Measurements from ENCODE around the gene BRD8.
A peak's percentile ranks its signal among the peaks of the same experiment; 100 is the strongest.
"Not testable (repeated sequence)": the region's sequence is repeated elsewhere in the genome, so short reads cannot be mapped to it uniquely, and the experiment has no call there.

BRD8 gene

GRCh38 chr5:138213161-138214029, 35.0 kb upstream of the BRD8 start, which contains the start of gene CDC23:
TSS of gene CDC23 (minus strand) at chr5:138213323. CDS start at chr5:138213312, 11 bp downstream.
- no peak for TF ChIP-seq CTCF (IDR thresholded peaks at IDR 0.05; ENCODE audit: control insufficient read depth, extremely low read depth, insufficient read depth)
- DNase-seq (ENCODE audit: low read depth) = peak; percentile 96
- peak within 1 kb of the TSS; percentile 96 for H3K4me3 ChIP-seq (ENCODE audit: low read depth, low read length)

GRCh38 chr5:138212828-138213160, 34.4 kb upstream of the BRD8 start:
- peak overlapping the region; percentile 96 for H3K4me3 ChIP-seq (ENCODE audit: low read depth, low read length)
- no peak for TF ChIP-seq CTCF (IDR thresholded peaks at IDR 0.05; ENCODE audit: control insufficient read depth, extremely low read depth, insufficient read depth)
- no peak for DNase-seq (ENCODE audit: low read depth)

DNA sequence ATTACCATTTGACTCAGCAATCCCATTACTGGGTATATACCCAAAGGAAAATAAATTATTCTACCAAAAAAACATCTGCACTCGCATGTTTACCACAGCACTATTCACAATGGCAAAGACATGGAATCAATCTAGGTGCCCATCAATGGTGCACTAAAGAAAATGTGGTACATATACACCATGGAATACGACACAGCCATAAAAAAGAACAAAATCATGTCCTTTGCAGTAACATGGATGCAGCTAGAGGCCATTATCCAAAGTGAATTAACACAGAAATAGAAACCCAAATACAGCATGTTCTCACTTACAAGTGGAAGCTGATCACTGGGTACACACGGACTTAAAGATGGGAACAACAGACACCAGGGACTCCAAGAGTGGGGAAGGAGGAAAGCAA, 32.6 kb upstream of the BRD8 start:
- TF ChIP-seq CTCF (IDR thresholded peaks at IDR 0.05; ENCODE audit: control insufficient read depth, extremely low read depth, insufficient read depth) = no peak
- no peak overlapping the region for H3K4me3 ChIP-seq (ENCODE audit: low read depth, low read length)
- no peak for DNase-seq (ENCODE audit: low read depth)

- DNase-seq (ENCODE audit: low read depth); H3K4me3 ChIP-seq (ENCODE audit: low read depth, low read length): not testable (repeated sequence)
Observed at GRCh38 chr5:138193859-138194258, 15.4 kb upstream of the BRD8 start.

- TF ChIP-seq CTCF (IDR thresholded peaks at IDR 0.05; ENCODE audit: control insufficient read depth, extremely low read depth, insufficient read depth) = no peak
- no peak for DNase-seq (ENCODE audit: low read depth)
- no peak overlapping the region for H3K4me3 ChIP-seq (ENCODE audit: low read depth, low read length)
Observed at GRCh38 chr5:138192826-138193225, 14.4 kb upstream of the BRD8 start.

DNA sequence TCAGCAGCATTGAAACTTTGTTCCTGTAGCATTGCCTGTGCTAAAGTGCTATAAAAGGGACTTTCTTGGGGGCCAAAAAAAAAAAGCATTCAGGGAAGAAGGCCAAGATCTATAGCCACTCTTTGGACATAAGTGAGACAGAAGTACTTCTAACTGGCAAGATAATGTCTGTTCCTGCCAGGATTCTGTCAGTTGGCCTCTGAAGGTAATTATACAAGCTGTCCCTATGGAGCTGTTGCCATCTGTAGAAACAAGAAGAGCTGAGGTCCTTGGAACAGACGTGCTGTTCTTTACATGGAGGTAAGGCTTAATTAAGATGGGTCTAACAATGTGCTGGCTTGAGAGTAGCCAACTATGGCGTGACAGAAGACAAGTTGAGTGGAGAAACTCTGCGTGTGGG, 10.2 kb upstream of the BRD8 start:
- TF ChIP-seq CTCF (IDR thresholded peaks at IDR 0.05; ENCODE audit: control insufficient read depth, extremely low read depth, insufficient read depth) = no peak
- no peak for DNase-seq (ENCODE audit: low read depth)
- no peak overlapping the region for H3K4me3 ChIP-seq (ENCODE audit: low read depth, low read length)

GRCh38 chr5:138186002-138186447, 7.6 kb upstream of the BRD8 start:
- H3K4me3 ChIP-seq (ENCODE audit: low read depth, low read length) = no peak overlapping the region
- no peak for TF ChIP-seq CTCF (IDR thresholded peaks at IDR 0.05; ENCODE audit: control insufficient read depth, extremely low read depth, insufficient read depth)
- no peak for DNase-seq (ENCODE audit: low read depth)
